Mucosa of stomach (tissue), 1 donor: ENCODE results near the gene SPRY4.
"Not testable (repeated sequence)": the region's sequence is repeated elsewhere in the genome, so short reads cannot be mapped to it uniquely, and the experiment has no call there.

ENCODE experiments used
- H3K27me3 ChIP-seq: one replicate; pipeline ENCODE4 v1.7.0; 2013; ENCODE audit warnings: mild to moderate bottlenecking, low read length; ENCODE audit not compliant: control insufficient read depth, insufficient read depth
- H3K36me3 ChIP-seq: one replicate; pipeline ENCODE4 v1.7.0; 2013; ENCODE audit warnings: low read length; ENCODE audit not compliant: control insufficient read depth, insufficient read depth
- H3K4me1 ChIP-seq: one replicate; pipeline ENCODE4 v1.7.0; 2013; ENCODE audit warnings: mild to moderate bottlenecking, low read length; ENCODE audit not compliant: control insufficient read depth, insufficient read depth
- H3K4me3 ChIP-seq: one replicate; pipeline ENCODE4 v1.7.0; 2013; ENCODE audit warnings: low read length
- H3K9ac ChIP-seq: one replicate; pipeline ENCODE4 v1.7.0; 2013; ENCODE audit warnings: mild to moderate bottlenecking, low read length, moderate library complexity
- H3K9me3 ChIP-seq: one replicate; pipeline ENCODE4 v1.7.0; 2013; ENCODE audit warnings: mild to moderate bottlenecking, low read length, moderate library complexity; ENCODE audit not compliant: control insufficient read depth
- donor health status: Pancreatic carcinoma.

The SPRY4 gene

DNA sequence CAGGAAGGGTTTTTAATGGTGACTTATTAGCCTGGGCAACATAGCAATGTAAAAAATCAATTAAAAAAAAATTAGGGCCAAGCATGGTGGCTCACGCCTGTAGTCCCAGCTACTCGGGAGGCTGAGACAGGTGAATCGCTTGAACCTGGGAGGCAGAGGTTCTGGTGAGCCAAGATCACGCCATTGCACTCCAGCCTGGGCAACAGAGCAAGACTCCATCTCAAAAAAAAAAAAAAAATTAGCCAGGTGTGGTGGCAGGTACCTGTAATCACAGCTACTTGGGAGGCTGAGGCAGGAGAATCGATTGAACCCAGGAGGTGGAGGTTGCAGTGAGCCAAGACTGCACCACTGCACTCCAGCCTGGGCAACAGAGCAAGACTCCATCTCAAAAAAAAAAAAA, 27.0 kb downstream of the SPRY4 start:
- not testable (repeated sequence) for H3K9ac ChIP-seq, H3K36me3 ChIP-seq, H3K27me3 ChIP-seq, H3K4me3 ChIP-seq, H3K9me3 ChIP-seq
- peaks cover 12% of the 10 kb centered on the region for H3K4me1 ChIP-seq

DNA sequence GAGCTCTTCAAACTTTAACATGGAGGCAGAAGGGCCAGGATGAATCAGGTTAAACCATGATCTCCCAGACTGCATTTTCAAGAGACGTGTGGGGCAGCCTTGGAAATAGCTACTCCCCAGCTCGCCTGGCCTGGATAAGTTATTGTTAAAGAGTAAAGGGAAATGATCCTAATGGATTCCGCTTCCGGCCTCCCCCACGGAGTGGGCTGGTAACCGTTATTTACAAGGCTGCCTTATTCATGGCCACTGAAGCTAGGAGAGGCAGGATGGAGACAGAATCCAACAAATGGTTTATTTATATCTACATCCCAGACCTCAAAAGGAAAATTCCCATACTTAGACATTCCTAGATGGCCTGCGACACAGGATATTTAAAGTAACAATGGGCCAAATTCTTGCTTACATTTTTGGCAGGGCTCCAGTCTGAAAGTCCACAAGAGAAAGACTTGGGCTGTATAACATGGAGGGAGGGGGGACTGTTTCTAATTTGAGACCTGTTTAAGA, 27.9 kb downstream of the SPRY4 start:
- Histone ChIP-seq H3K9me3 (no peaks in the 10 kb centered on the region), H3K9ac (no peak overlapping the region)

DNA sequence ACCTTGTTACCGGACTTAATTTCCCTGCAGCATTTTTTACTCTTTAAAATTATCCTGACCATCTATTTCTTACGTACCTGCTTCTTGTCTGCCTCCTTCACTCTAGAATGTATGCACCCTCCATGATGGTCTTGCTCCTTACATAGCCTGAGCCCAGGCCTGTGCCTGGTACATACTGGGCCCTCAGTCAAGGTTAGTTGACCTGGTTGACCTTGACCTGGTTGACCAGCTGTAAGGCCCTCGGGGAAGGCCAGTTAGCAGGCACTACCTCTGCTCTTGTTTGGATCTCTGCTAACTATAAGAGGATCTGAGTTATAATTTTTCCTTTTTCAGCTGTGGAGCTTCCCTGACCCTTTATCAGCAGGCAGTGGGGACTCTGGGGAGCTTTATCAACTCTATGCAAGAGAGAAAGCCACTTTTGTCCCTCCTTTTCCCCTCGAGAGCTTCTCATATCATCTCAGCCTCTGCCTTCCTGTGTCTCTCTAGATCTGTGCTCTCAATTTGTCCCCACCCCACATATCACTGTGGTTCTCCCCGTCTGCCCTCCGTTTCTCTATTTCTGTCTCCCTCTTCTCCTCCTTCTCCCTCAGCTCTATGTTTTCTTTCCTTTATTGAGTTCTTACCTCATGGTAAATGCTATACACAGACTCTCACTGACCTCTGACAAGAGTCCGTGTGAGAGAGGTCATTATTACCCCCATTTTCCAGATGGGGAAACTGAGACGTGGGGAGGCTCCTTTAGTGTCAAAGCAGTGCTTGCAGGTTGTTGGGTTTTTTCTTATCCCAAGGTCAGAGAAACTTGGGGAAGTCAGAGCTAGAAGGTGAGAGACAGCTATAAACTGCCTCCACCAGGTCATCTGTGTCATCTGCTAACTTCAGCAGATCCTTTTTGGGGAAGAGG, 28.6 kb downstream of the SPRY4 start:
- Histone ChIP-seq H3K4me1 (peaks cover 3% of the 10 kb centered on the region), H3K9me3 (no peaks in the 10 kb centered on the region), H3K27me3 (no peaks in the 10 kb centered on the region), H3K9ac (no peak overlapping the region), H3K36me3 (no peaks in the 10 kb centered on the region), H3K4me3 (no peak overlapping the region)

More for the DNA sequence above, 27.9 kb downstream of the SPRY4 start:
- H3K36me3 ChIP-seq: no peaks in the 10 kb centered on the region
- H3K27me3 ChIP-seq: no peaks in the 10 kb centered on the region
- no peak overlapping the region for H3K4me3 ChIP-seq
- peaks cover 10% of the 10 kb centered on the region for H3K4me1 ChIP-seq

DNA sequence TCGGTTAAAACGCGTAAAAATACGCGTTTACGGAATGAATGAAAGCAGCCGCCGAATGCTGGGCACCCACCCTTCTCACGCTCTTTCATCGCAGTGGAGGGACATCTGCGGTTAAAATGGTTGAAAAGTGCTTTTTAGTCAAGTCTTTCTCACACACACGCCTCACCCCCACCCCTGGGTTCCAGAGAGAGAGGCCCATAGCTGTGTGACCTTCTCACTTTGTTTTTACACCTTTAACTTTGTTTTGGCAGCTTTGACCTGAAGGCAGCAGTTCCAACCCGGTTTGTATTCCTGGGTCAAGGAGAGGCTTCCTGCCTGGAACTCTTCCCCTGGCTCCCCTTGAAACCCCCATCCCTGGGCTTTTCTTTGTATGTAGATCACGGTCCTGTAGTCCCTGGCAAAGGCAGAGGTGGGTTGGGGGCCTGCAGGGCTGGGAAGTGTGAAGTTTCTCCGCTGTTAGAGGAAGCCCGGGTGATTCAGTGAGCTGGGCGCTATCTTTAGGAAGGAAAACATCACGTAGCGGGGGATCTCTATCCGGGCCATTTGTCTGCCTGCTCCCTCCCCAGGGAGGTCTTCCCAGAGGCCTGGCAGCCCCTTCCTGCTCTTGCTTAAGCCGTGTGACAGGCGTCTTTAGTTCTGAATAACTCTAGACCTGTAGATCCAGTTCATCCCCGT, 29.6 kb downstream of the SPRY4 start:
- Histone ChIP-seq H3K27me3 (no peaks in the 10 kb centered on the region), H3K36me3 (no peaks in the 10 kb centered on the region), H3K4me1 (peaks cover 9% of the 10 kb centered on the region), H3K9me3 (no peaks in the 10 kb centered on the region), H3K9ac (no peak overlapping the region), H3K4me3 (no peak overlapping the region)

DNA sequence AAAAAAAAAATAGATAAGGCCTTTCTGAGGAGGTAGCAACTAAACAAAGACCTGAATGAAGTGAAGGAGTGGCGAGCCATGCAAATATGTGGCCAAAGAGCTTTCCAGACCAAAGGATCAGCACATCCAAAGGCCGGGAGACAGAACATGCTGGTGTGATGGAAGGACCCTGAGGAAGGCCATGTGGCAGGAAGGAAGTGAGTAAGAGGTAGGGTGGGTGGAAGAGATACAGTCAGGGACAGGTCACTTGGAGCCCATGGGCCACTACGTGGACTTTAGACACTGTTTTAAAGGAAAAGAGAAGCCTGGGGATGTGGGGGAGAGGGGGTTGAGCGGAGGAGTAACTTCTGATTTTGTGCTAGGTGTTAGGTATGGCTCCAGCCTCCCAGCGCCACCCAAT, 31.3 kb downstream of the SPRY4 start:
- Histone ChIP-seq H3K4me1 (peaks cover 9% of the 10 kb centered on the region), H3K9ac (no peak overlapping the region), H3K36me3 (no peaks in the 10 kb centered on the region), H3K27me3 (no peaks in the 10 kb centered on the region), H3K9me3 (no peaks in the 10 kb centered on the region), H3K4me3 (no peak overlapping the region)

DNA sequence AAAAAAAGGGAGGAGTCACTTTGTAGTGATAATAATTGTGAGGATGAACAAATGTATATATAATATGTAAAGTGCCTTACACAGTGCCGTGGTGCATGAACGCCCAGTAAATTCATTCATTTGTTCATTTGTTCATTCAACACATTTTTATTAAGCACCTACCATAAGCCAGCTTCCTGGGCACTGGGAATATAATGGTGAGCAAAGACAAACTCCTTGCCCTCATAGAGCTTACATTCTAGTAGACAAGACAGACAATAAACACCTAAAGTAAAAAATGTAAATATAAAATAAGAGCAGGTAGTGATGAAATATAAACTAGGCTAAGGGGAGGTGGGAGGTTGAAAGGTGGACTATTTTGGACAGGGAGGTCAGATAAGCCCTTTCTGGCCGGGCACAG, 32.0 kb downstream of the SPRY4 start:
- no peaks in the 10 kb centered on the region for H3K27me3 ChIP-seq
- peaks cover 11% of the 10 kb centered on the region for H3K4me1 ChIP-seq
- H3K4me3 ChIP-seq: no peak overlapping the region
- H3K9ac ChIP-seq: no peak overlapping the region
- H3K9me3 ChIP-seq: no peaks in the 10 kb centered on the region
- no peaks in the 10 kb centered on the region for H3K36me3 ChIP-seq

DNA sequence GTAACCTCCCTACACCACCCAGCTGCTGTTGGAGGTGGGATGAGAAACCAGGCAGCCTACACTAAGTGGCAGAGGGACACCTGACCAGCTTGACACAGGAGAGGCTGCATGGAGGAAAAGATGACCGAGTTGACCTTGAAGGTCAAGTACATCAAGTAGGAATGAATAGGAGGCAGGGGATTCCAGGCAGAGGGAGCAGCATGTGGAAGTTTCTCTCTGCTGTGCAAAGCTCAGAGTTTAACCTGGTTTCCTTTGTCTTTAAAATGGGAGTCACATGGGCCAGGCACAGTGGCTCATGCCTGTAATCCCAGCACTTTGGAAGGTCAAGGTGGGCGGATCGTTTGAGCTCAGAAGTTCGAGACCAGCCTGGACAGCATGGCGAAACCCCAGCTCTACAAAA, 32.6 kb downstream of the SPRY4 start:
- Histone ChIP-seq H3K9me3 (no peaks in the 10 kb centered on the region), H3K27me3 (no peaks in the 10 kb centered on the region), H3K4me1 (peaks cover 17% of the 10 kb centered on the region), H3K9ac (no peak overlapping the region), H3K4me3 (no peak overlapping the region), H3K36me3 (no peaks in the 10 kb centered on the region)

DNA sequence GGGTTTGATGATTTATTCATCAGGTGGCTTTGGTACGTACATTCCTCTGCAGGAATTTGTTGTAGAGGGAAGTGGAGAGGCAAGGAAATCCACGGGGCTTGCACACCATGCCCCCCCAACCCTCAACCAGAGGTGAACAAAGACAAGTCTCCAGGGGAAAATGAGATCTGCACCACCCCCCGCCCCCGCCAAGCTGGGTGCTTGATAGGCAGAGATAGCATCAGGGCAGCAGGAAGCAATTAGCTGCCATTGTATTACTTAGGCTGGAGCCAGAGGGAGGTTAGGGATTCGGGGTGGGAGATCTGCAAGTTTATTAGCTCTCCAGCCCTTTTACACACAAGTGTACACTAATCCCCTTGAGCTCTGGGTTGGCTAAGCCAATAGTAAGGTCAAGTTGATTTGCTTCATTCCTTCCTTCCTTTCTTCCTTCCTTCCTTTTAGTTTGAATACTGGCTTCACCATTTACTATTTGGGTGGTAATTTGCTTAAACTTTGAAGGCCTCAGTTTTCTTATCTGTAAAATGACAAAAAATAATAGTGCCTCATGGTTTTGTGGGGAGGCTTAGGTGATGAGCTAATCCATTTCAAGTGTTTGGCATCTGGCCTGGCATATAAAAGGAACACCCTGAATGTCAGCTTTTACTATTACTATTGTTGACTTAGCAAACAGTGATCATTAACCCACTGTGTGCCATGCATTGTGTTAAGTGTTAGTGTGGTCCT, 34.1 kb downstream of the SPRY4 start:
- H3K4me1 ChIP-seq: peaks cover 17% of the 10 kb centered on the region
- no peaks in the 10 kb centered on the region for H3K9me3 ChIP-seq
- no peak overlapping the region for H3K9ac ChIP-seq
- no peak overlapping the region for H3K4me3 ChIP-seq
- H3K36me3 ChIP-seq: no peaks in the 10 kb centered on the region
- H3K27me3 ChIP-seq: no peaks in the 10 kb centered on the region

DNA sequence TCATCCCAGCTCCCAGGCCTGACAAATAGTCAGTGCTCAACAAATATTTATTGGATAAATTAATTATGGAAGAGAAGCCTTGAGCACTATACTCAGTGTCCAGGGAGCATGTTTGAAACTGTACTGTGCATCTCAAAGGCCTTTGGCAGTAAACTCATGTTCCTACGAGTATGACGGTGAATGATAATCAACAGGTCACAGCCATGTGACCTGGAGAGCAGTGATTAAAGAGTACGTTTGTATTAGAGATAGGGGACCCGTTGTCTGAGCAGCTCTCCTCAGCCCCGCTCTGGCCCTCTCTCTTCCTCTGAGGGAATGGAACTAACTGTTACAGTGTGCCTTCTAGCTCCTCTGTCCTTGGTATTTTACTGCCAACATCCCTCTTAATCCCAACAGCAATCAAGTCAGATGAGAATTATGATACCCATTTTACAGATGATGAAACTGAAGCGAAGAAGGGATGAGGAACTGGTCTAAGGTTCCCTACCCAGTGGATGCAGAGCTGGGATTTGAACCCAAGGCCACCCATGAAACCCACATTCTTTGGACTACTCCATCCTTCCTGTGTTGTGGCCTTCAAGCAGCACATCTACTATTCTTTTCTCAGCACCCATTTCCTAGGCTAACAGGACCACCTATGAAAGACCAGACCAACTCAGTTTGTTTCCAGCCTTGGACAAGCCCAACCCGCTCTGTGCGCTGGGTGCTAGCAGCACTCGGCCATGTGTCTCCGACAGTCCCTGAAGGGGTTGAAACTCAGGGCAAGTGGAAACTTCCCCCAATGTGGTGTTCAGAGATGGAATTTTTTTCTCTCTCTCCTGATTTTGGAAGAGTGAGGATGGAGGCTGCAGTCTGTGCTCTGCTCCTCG, 34.9 kb downstream of the SPRY4 start:
- H3K36me3 ChIP-seq: no peaks in the 10 kb centered on the region
- H3K9me3 ChIP-seq: no peaks in the 10 kb centered on the region
- H3K27me3 ChIP-seq: no peaks in the 10 kb centered on the region
- H3K9ac ChIP-seq: no peak overlapping the region
- H3K4me1 ChIP-seq: peaks cover 17% of the 10 kb centered on the region
- no peak overlapping the region for H3K4me3 ChIP-seq

DNA sequence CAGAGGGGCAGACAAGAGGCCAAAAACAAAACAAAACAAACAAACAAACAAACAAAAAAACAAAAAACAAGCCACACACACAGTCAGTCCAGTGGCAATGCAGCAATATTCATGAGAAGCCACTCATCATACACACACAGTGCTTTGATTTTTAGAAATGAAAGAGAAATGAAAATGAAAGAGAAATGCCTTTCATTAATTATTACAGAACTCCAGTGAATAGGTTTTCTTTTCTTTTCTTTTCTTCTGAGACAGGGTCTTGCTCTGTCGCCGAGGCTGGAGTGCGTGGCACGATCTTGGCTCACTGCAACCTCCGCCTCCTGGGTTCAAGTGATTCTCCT, 36.9 kb downstream of the SPRY4 start:
- H3K9me3 ChIP-seq: no peaks in the 10 kb centered on the region
- no peak overlapping the region for H3K4me3 ChIP-seq
- peaks cover 17% of the 10 kb centered on the region for H3K4me1 ChIP-seq
- H3K9ac ChIP-seq: peak overlapping the region; percentile 5
- no peaks in the 10 kb centered on the region for H3K27me3 ChIP-seq
- H3K36me3 ChIP-seq: no peaks in the 10 kb centered on the region

DNA sequence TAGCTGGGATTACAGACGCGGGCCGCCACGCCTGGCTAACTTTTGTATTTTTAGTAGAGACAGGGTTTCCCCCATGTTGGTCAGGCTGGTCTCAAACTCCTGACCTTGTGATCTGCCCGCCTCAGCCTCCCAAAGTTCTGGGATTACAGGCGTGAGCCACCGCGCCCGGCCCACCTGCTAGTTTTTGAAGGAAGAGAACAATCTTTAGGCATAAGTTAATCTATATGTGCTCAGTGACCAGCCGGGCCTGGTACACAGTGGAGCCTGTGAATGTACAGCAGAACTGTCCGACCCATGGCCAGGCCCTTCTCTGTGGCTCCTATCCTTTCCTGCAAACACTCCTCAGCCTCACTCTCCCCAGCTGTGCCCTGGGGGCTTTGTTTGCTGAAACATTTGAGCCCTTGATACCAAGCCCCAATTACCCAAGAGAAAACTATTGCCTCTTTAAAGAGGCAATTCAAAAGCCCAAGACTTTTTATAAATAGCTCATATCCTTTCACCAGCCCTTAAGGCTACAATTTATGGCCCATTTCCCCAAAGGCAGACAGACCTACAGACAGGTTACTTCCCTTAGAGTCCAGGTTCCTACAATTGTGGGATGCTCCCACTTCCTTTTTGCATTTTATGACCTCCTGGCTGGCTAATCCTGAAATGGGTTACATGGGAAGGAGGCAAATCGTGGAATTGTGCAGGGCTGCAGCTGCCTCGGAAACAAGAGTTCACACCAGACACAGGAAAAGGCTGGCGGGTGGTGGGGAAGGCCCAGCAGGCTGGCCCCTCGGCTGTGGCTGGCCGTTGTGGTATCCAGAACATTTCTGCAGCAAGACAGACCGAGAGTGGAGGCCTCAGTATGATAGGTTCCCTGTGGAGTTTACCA, 37.5 kb downstream of the SPRY4 start:
- Histone ChIP-seq H3K9me3 (no peaks in the 10 kb centered on the region), H3K9ac (peak overlapping the region; percentile 5), H3K4me3 (no peak overlapping the region), H3K4me1 (peaks cover 17% of the 10 kb centered on the region), H3K36me3 (no peaks in the 10 kb centered on the region), H3K27me3 (no peaks in the 10 kb centered on the region)
